Measurements from ENCODE around the gene PEA15.

Gene PEA15

DNA sequence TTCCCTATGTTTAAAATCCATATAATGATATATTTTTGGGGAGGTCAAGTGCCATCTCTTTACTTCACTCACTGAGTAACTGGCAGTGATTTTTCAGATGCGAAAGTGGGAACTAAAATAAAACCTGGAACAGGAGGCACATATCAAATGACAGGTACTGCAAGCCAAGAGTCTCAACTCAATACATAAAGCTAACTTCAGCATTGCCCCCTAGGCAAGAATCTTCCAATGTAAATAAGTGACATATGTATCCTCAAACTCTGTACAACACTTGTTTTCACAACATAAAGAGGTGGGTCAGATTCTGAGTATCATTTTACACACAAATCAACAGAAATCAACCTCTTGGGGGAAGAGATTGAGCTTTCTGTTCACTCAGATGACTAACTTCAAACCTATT lies 39.0 kb downstream of the PEA15 start:
- DNase-seq = no peak

DNA sequence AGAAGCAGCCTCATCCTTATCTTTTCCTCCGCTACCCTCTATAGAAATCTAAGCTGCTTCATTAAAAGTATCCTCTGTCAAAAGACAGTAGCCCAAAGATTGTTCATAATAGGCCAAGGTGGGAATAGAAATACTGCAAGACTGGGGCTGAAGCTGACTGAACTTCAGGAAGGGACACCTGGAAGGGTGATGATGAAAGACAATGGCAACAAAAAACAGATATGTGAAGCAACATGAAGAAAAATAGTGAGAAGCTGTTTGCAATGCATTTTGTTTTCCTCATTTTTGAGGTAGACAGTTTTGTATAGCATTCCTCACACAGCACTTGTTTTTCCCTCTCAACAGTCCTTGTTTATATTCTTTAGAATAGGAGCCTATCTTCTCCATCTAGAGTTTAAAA lies 40.2 kb downstream of the PEA15 start:
- no peak for DNase-seq

DNA sequence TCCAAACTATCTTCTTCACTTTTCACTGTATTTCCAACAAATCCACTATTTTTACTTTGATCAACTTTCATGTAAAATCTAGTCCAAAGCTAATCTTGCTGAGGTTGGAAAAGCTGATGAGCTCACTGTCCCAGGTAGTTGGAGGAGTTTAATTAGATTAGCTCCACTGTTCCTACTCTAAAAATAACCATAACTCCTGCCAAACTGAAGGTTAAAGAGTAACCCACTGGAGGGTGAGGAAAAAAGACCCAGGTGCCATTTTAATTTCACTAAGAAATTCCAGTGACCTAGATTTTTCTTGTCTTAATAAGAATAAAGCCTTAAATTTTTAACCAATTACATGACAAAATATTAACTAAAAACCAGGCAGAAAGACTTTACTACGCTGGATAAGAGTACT lies 41.9 kb downstream of the PEA15 start:
- no peak for DNase-seq

DNA sequence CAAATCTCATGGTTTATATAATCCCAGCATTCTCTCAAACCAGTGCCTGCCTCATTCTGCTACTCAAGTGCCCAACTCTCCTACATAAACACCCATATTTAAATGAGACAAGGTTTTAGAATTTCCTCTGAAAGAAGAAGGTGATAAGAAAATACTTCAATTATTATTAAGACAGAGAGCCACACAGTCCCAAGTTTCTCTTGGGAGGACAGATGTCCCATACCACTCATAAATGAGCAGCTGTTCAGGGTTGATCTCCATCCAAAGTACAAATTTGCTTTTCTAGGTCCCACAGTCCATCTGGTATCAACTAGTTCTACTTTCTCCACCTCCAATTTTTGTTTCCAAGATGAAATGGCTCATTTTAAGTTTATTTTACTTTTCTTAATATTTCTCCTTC lies 45.8 kb downstream of the PEA15 start:
- no peak for DNase-seq

GRCh38 chr1:160251687-160252526 lies 46.7 kb downstream of the PEA15 start:
- DNase-seq = peak; percentile 21

DNA sequence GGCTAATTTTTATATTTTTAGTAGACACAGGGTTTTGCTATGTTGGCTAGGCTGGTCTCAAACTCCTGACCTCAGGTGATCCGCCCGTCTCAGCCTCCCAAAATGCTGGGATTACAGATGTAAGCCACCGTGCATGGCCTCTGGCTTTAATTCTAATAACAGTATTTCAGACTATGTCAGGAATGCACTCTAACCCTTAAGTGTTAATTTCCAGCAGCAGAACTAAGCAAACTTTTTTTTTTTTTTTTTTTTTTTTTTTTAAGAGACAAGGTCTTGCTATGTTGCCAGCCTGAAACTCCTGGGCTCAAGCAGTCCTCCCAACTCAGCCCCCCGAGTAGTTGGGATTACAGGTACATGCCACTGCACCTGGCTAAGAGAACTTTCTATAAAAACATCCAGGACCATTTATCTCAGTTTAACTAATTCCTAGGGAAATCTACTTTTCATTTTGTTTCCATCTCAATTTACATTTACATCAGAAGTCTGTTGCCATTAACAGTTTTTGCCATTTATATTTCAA lies 50.7 kb downstream of the PEA15 start:
- no peak for DNase-seq

DNA sequence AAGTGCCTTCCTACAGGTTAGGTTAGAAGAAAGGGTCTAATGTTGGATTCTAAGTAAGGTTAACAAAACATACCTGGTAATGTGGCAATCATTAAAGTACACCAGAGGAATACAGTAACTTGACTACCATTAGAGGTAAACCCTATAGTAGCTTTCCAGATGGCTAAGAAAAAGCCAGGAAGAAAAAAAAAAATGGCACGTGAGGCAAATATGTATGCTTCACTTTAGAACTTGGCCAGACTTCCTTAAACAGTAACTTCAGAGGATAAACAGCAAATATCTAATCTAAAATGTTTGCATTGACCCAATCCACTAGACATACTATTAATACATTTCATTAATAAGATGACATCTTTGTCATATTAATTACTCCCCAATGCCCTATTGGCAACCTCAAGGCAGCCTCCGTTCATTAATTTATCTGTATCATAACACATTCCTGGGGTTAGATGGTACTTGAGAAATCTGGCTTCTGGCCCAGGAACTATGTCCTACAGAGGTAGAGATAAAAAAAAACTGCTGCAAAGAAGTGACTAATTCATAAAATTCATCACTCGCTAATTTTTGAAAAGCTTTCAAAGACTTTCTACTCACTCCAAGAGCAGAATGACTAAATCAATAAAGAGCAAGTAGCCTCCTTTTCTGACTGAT lies 51.3 kb downstream of the PEA15 start:
- no peak for DNase-seq

DNA sequence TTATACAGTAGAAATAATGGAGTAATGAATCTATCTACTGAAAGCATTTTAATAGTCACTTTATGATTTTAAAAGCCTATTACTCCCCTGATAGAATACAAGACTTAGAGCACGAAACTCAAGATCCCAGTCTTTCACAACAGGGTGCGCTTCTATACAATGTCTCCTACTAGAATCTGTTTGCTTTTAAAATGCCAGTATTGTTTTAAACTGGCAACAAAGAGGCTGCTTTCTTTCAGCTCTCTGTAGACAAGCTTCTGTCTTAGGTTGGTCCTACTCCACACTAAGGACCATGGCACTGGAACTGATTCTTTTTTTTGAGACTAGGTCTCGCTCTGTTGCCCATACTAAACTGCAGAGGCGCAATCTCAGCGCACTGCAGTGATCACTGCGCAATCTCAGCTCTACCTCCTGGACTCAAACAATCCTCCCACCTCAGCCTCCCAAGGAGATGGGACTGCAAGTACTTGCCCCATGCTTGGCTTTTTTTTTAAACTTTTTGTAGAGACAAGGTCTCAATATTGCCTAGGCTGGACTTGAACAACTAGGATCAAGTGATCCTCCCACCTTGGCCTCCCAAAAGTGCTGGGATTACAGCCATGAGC lies 52.3 kb downstream of the PEA15 start:
- no peak for DNase-seq

DNA sequence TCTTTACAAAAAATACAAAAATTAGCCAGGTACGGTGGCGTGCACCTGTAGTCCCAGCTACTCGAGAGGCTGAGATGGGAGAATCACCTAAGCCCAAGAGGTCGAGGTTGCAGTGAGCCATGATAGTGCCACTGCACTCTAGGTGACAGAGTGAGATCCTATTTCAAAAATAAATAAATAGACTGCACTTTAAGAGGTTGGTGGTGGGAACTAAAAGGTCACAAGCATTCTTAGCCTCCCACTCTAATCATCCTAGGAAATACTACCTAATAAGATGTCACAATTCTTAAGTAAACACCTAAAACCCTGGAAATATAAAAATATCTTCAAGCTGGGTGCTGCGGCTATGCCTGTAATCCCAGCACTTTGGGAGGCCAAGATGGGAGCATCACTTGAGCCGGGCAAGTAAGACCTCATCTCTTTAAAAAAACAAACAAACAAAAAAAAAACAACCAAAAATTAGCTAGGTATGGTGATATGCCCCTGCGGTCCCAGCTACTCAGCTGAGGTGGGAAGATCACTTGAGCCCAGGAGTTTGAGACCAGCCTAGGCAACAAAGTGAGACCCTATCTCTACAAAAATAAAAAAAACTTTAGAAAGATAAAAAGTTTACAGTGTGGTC lies 53.1 kb downstream of the PEA15 start:
- DNase-seq = no peak

DNA sequence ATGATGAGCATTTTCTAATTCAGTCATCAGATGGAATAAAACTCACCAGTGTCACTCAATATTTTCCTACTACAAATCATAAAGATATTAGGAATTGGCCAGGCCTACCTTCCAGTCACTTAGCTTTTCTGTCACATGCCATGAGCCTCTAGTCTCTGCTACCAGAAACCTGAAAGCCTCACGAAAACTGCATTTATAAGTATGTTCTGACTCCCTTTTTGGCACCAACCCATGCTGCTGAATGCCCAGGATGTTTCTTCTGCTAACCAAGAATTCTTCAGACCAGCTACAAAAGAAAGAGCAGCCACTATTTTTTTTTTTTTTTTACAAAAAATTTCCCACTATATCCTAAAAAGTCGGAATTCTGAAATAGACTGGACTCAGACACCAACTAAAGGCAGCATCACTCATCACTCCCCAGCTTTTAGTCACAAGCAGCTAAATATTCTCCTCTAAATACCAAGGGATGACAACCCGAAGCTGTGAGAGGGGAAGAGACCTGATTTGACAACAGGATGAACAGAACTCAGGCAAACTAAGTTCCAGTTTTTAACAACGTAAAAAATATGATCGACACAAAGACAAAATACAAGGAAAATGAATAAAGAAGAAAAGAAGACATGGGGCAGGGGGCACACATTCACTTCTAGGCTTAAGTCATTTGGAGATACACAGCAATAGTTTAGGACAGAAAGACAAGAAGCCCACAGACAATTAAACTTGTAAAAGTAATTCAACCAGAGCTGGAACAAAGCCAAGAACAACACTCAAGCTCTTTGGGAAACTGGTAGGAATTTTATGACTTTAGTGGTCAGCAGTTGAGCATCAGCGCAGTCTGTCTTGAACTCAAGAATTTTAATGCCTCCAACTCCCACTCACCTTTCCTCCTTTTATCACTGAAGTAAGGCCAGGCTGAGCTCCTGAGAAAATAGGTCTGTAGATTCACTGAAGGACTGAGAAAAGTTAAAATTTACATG lies 55.5 kb downstream of the PEA15 start:
- no peak for DNase-seq

DNA sequence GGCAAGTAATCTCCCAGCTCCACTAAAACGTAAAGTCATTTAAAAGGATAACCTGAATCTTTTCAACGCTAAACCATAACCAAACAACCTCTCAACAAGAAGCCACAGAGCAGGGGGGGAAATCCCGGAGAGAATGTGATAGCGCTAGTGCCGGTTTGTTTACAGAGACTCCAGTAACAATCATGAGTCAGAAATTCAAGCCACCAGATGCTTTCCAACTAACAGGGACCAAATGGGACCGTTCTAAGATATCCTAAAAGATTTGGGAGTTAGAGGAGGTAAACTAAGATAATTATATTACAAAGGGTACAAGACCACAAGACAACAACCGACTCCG lies 56.3 kb downstream of the PEA15 start:
- peak; percentile 56 for DNase-seq

GRCh38 chr1:160261893-160262794 lies 57.0 kb downstream of the PEA15 start, which contains the start of gene DCAF8:
TSS of gene DCAF8 (minus strand) at chr1:160262549. CDS start at chr1:160244008, 18,541 bp downstream.
- DNase-seq = peak; percentile 95

DNA sequence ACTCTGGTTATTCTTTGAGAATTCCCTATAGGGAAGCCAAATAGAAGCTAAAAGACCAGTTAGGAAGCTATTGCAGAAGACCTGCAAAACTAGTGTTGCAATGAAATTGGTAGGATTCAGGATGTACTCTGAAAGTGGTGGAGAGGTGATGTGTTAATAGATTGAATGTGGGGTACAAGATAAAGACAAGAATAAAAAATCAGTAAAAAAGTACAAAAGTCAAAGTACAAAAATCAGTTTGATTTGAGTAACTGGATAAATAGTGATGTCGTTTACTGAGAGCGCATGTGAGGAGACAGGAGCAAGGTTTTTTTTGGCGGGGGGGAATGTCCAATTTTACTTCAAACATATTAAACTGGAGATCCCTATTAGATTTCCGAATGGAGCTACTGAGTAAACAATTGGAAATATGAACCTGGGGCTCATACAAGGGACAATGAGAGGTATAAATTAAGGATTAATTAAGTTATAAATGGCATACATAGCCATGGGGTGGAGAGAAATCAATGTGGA lies 59.7 kb downstream of the PEA15 start:
- no peak for DNase-seq
